ENCODE data around the gene CCDC197.
A peak's percentile ranks its signal among the peaks of the same experiment; 100 is the strongest.

Gene CCDC197

DNA sequence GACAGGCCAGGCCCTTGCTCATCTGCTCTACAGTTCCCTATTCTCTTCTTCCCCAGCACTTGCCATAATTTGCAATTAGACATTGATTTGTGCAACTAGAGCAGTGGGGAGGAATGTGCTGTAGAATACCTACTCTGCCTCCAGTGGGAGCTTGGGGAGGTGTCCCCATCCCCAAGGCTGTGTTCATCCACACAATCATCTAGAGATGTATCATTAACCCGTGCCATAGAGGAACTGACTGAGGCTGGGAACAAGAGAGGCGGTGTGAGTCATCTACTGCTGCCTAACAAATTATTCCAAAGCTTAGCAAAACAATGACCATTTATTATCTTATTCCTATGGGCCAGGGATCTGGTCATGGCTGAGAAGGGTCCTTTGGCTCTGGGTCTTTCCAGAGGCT lies 23.9 kb downstream of the CCDC197 start:
- no peak overlapping the region for H3K4me3 ChIP-seq (ENCODE audit: low read depth, low read length)
- DNase-seq (ENCODE audit: low read depth, low spot score): peak; percentile 46
- in situ Hi-C loops (cut with HindIII; ENCODE audit: low sequenced_read_pairs): no loop called here
- TF ChIP-seq, protein P1, sequence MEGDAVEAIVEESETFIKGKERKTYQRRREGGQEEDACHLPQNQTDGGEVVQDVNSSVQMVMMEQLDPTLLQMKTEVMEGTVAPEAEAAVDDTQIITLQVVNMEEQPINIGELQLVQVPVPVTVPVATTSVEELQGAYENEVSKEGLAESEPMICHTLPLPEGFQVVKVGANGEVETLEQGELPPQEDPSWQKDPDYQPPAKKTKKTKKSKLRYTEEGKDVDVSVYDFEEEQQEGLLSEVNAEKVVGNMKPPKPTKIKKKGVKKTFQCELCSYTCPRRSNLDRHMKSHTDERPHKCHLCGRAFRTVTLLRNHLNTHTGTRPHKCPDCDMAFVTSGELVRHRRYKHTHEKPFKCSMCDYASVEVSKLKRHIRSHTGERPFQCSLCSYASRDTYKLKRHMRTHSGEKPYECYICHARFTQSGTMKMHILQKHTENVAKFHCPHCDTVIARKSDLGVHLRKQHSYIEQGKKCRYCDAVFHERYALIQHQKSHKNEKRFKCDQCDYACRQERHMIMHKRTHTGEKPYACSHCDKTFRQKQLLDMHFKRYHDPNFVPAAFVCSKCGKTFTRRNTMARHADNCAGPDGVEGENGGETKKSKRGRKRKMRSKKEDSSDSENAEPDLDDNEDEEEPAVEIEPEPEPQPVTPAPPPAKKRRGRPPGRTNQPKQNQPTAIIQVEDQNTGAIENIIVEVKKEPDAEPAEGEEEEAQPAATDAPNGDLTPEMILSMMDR (IDR thresholded peaks at IDR 0.05; ENCODE audit: low read depth, low read length): no peak

DNA sequence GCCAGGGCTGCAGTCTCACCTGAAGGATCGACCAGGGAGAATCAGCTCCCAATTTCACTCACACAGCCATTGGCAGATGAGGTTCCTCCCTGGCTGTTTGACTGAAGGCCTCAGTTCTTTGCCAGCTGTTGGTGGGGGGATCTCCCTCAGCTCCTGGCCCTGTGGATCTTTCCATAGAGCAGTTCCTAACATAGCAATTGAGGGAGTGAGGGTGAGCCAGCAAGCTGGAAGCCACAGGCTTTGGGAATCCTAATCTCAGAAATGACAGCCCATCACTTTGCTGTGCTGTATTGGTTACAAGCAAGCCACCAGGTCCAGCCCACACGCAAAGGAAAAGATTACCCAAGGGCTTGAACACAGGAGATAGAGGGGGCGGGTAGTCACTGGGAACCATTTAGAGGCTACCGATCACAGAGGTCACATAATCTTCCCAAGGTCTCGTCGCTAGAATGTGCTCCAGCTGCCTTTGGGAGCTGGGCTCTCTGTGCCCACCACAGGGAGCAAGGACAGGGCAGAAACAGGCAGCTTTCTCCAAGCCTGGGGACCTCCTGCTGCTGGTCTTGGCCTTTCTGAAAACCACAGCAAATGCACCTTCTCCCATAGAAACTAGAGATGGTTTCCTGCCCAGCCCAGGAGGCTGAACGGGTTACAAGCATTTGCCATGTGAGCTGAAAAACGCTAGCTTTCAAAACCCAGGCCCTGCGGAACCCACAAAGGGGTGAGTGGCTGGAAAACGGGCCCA lies 24.5 kb downstream of the CCDC197 start:
- no peak overlapping the region for H3K4me3 ChIP-seq (ENCODE audit: low read depth, low read length)
- peak; percentile 41 for DNase-seq (ENCODE audit: low read depth, low spot score)
- TF ChIP-seq, protein P1 (IDR thresholded peaks at IDR 0.05; ENCODE audit: low read depth, low read length): no peak
- in situ Hi-C loops (cut with HindIII; ENCODE audit: low sequenced_read_pairs): no loop called here

DNA sequence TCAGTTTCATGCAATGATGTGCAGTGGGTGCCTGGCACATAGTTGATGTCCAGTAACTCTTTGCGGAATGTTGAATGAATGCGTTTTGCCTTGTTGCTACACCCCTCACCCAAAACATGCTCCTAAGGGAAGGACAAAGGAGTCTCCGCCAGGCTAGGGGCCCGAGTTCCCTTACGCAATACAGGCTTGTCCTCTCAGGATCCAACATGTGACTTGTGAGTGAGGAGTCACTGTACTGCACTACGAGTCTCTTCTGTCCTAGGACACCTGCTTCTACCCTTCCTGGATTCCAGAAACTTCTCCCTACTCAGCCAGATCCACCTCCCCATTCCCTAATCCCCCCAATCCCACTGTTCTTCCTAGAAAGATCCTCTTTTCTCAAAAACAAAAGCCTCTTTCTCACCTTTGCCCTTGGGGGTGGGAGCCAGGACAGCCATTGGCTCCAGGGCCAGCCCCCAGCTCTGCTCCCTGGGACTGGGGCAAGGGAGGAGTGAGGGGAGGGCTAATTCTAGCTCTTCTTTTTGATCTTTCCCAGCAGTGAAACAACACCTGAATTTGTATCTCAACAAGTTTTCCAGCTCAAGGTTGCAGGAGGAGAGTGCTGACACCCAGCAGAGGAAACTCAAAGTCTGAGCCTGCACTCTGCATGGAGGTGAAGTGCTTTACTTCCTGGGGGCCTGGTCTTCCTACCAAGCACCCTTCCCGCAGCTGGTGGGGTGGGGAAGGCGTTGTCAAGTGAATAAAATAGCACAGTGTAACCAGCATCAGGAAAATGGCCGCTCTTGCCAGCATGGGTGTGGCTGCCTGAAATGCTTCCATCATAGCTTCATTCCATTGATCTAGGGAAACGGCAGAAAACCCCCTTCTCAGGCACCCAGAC lies 25.7 kb downstream of the CCDC197 start:
- DNase-seq (ENCODE audit: low read depth, low spot score): no peak
- in situ Hi-C loops (cut with HindIII; ENCODE audit: low sequenced_read_pairs): no loop called here
- H3K4me3 ChIP-seq (ENCODE audit: low read depth, low read length): no peak overlapping the region
- TF ChIP-seq, protein P1 (IDR thresholded peaks at IDR 0.05; ENCODE audit: low read depth, low read length): no peak

DNA sequence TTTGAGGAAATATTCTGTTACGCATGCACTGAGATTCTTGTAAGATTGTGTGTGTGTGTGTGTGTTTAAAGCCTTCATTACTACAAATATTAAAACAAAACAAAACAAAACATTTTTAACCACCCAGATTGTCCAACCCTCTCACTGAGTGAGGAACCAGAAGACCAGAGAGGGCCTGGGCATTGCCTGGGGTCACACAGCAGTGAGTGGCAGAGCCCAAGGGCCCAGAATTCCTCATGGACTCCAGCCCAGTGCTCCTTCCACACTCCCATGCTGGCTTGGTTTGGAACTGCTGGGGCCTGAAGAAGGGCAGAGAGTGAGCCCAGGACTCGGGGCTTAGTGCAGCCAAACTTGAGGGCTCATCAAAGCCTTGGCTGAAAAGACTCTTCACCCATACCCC lies 27.4 kb downstream of the CCDC197 start:
- H3K4me3 ChIP-seq (ENCODE audit: low read depth, low read length): no peak overlapping the region
- in situ Hi-C loops (cut with HindIII; ENCODE audit: low sequenced_read_pairs): no loop called here
- TF ChIP-seq, protein P1 (IDR thresholded peaks at IDR 0.05; ENCODE audit: low read depth, low read length): no peak
- DNase-seq (ENCODE audit: low read depth, low spot score): no peak

DNA sequence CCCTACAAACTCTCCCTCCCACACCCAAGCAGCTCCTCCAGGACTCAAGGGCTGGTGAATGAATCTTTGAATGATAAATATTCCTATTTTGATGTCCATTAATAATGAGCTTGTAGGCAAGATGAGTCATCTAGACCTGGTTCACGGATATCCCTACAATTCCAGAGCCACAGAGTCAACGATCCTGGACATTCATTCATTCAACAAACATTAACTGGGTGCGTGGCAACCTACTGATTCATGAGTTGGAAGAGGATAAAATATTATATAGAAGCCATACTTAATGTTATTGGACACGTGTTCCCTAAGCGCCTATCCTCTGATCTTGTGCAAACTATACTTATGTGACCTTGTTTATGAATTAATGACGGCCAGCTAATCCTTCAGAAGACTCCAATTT lies 28.6 kb downstream of the CCDC197 start:
- in situ Hi-C loops (cut with HindIII; ENCODE audit: low sequenced_read_pairs): no loop called here
- DNase-seq (ENCODE audit: low read depth, low spot score): no peak
- TF ChIP-seq, protein P1 (IDR thresholded peaks at IDR 0.05; ENCODE audit: low read depth, low read length): no peak
- peak overlapping the region; percentile 48 for H3K4me3 ChIP-seq (ENCODE audit: low read depth, low read length)

DNA sequence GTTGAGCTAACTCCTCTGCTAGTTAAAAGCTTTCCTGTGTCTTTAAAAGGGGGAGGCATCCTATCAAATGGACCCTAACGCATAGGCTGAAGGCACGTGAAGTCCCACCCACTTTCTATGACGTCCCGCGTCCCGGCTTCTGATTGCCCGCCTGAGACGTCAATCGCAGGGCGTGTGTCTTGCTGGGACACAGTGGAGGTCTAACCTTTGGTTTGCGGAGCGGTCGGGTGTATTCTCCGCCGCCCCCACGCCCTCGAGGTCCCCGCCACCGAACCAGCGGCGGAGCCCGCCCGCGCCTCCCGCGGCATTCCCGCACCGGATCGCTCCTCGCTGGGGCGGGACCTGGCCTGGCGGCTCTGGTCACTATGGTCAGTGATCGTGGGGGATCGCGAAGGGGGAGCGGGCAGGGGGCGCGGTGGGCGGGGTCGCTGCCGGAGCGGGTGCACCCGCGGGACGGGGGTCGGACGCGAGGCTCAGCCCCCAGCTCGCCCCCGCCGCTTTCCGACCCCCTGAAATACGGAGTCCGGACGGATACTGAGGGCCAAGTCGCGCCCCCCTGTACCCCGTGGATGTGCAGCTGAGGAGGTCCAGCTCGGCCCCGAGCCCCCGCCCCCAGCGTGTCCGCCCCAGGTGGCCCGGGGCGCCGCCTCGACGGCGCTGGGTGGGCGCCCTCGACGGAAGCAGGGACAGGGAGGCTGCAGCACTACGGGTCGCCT lies 29.2 kb downstream of the CCDC197 start, which contains the start of gene OTUB2:
Gene OTUB2, plus strand, starts transcription at position 168 of the 716 bp plus-strand sequence. Its CDS starts 198 bp downstream, at position 366.
- in situ Hi-C loops (cut with HindIII; ENCODE audit: low sequenced_read_pairs): no loop called here

More for the DNA sequence above, 29.2 kb downstream of the CCDC197 start, which contains the start of gene OTUB2:
- TF ChIP-seq, protein P1 (IDR thresholded peaks at IDR 0.05; ENCODE audit: low read depth, low read length): no peak
- peak; percentile 99 for DNase-seq (ENCODE audit: low read depth, low spot score)
- H3K4me3 ChIP-seq (ENCODE audit: low read depth, low read length): peak within 1 kb of the TSS; percentile 48
